Stimulated activated CD8-positive, alpha-beta memory T cell treated with anti-CD3 and anti-CD28 coated beads, Interleukin-4, amount 100 ng/mL, for 1 hour (primary cell): ENCODE data around the gene CANT1.
A peak's percentile ranks its signal among the peaks of the same experiment; 100 is the strongest.

Source experiments
- DNase-seq, 2 donors: peaks; one replicate each; pipeline ENCODE4 v3.0.0-alpha.2; 2020; ENCODE audit warnings: low read depth in 2 of 2, low spot score in 1 of 2

CANT1 gene

DNA sequence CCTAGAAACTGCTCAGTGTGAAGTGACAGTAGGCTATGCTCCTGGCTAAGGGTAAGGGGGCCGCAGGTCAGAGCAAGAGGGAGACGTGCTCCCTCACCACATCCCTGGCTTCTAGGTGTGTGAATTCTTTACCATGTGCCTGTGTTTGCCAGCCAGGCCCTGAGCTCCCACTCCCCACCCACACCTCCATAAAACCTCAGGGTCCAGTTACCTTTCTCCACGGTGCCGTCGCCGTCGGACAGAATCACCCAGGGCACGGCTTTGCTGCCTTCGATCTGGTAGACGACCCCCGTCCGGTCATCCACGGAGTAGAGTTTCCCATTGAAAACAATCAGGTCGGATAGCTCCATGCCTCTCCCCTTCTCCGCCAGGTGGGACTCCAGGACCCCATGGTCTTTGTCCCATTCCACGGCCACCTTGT is 12.8 kb downstream of the CANT1 start:
- no peak for DNase-seq

DNA sequence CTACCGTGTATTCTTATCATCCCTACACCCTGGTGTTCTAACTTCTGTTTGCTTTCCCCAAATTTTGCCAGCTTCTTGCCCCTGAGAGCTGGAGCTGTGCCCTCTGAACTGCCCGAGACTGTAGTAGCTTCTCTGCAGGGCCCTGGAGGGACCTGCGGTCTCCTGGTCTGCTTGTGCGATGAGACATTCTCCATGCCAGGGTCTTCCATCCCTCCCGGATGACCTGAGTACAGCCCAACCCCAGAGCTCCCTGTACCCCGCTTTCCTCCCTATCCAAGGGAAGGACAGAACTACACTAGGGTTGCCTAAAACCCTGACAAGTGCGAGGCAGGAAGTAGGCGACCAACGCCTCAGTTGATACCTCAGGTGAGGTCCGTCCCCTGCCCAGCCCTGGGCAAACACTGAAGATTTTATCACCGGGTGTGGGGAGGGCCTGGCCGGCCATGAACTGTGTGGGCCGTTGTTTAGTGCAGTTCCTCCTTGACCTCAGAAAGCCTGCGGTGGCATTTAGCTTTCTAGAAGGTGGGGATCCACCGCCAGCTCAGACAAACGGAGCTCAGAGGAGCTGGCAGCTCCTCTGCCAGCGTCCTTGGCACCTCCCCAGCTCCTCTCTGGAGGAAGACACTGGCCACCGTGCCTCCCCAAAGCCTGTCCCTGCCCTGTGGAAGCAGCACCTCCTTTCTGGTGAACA is 13.7 kb downstream of the CANT1 start:
- no peak for DNase-seq

DNA sequence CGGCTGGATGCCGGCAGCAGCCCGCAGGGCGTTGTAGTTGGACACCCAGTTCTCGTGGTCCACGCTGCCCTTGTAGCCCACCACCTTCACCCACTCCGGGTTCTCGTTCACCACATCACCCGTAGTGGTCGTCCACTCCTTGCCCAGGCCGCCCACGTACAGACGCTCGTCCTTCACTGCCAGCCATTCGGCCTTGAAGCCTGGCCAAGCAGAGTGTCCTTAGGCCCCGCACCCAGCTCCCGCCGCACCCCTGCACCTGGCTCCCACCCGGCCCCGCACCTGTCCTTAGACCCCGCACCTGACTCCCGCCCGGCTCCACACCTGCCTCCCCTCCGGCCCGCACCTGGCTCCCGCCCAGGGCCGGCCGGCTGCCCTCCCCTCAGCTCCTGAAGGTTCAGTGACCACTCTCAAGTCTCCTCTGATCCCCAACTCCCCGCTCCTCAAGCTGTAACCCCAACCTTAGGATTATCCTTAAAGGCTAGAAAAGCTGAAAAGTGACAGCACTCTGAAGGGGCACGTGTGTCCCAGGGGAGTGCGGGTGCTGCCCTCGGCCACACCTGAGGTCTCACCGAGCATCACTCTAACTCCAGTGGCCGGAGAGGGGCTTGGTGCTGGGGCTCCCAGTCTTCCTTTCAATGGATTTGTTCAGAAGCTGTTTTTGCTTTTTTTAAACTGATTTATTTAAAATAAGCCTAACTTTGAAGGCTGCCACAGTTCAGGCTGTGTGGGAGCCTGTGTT is 14.4 kb downstream of the CANT1 start:
- DNase-seq = no peak

DNA sequence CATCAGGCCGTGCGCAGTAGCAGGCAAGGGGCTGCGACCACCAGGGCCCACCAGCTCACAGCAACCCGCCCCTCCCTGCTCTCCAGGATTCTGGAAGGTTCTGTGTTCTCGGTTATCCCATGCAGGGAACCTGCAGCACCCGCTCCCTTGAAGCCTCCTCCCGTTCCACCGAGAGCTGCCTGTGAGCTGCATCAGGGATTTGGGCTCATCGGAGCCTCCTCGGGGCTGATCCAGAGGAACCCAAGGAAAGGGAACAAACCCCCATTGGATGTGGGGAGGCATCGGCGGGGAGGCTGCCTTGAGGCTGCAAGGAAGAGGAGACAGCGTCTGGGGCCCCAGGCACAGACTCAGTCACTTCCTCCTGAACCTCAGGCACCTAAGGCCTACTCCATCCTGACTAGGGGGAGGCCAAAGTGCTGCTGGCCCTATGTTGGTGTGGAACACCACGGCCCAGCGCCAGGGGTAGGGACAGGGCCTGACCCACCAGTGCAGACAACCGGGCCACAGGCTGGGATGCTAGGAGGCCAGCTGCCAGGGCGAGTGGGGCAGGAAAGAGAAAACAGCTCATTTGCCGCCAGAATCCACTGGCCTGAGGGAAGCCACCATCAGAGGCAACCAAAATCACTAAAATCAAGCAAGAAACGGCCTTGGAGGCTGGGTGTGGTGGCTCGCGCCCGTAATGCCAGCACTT is 15.4 kb downstream of the CANT1 start:
- no peak for DNase-seq

DNA sequence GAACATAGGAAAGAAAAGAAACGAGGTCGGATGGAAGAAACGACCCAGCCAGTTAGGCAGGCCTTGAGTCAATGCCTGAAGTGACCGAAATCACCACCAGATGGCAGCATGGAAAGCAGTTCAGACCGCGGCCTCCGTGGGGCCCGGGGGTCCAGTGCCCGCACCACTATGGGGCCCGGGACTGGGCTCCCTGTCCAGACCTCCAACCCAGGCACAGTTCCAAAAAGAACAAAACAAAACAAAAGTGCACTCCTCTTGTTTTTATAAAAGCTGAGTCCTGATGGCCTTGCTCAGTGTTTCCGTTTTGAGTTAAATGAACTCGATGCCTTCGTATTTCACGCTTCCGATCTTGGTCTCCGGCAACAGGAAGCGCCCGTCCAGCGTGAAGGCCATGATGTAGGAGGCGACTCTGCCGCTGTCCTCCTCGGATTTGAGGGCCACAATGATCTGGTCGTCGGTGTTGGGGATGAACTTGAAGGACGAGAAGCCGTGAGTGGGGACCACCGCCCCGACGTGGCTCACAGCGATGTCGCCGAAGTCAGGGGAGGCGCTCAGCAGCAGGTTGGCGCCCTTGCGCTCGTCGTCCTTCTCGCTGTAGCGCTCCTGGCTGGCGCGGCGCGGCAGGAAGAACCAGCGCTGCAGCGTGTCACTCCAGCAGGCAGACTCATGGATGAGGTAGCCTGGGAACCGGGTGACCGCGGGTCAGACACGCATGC is 16.2 kb downstream of the CANT1 start:
- DNase-seq = peak in 1 of 2 donors; percentile 23

DNA sequence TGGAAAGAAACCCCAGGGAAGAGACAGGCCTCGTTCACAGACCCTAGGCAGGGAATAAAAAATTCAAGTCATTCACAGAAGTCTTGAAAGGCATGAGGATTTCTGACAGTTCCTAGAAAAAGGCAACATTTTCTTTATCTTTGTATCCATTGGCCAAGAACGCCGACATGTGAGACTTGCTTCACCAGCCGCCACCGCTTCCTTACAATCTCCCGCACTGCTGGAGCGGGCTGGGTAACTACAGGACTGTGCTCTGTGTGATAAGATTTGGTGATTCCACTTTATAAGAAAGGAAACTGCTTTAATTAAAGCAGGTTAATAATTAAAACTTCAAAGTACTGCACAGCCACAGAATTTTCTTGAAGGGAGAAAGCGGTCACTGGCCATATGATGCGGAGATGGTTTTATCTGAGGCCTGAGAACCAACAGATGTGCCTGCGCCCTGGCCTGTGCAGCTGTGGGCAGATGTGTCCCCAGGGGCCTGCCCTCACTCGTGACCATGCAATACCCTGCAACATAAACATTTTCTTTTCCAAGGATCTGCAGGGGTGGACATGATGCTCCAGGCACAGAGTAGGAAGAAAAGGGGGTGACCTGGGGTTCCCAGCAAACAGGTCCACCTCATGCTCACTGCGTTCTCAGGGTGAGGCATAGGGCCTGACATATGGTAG is 16.9 kb downstream of the CANT1 start:
- no peak for DNase-seq

DNA sequence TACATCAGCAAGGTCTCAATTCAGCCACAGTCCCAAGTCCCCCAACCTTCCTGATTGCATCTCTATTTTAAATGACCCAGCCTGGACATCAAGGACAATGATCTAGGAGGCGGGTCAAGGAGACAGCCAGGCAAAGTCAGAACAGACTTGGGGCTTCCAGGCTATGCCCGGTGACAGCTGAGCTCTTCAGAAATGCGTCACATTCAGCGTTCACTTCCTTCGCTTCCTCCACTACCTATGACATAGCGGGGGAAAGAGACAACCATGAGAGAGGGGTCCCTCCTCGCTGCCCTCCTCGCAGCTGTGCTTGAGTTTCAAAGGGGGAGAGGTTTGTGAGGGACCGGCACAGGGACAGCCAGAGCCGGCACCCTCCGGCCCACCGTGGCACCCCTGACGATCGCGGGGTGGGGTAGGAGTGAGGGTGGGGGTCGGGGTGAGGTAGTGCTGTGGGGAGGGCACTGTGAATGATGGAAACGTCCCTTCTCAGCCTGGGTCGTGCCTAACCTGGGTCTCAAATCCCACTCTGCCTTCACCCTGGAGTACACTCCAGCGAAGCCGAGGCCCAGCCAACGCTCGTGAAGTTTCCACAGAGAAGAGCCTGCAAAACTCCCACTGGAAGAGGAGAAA is 17.5 kb downstream of the CANT1 start:
- DNase-seq = no peak

DNA sequence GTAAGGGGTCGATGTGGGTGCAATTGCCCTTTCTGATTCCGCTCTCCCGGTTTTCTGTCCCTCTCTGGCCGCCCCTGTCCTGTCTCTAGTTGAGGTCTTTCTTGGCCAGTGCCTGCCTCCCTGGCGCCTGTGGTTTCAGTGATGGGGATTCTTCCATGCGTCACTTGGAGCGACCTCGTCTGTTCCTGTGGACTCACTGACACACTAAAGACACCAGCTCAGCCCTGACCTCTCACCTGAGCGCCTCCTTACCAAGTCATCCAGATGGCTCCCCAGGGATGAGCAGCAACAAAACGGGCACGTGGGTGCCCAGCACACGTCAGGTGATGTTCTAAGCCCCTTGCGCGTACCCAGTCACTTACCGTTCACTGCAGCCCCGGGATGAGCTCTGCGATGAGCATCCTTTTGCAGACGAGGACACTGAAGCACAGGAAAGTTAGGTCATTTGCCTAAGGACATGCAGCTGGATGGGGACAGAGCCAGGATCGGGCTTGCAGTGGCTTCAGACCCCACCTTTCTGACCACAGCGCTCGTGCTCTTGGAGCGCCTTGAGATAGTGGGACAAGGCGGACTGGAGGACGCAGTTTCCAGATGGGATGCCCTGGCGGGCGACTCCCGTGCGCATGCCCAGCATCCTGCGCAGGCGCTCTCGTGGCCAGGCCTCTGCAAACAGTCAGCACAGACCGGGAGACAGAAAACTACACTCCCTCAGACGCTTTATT is 18.4 kb downstream of the CANT1 start:
- DNase-seq = no peak

DNA sequence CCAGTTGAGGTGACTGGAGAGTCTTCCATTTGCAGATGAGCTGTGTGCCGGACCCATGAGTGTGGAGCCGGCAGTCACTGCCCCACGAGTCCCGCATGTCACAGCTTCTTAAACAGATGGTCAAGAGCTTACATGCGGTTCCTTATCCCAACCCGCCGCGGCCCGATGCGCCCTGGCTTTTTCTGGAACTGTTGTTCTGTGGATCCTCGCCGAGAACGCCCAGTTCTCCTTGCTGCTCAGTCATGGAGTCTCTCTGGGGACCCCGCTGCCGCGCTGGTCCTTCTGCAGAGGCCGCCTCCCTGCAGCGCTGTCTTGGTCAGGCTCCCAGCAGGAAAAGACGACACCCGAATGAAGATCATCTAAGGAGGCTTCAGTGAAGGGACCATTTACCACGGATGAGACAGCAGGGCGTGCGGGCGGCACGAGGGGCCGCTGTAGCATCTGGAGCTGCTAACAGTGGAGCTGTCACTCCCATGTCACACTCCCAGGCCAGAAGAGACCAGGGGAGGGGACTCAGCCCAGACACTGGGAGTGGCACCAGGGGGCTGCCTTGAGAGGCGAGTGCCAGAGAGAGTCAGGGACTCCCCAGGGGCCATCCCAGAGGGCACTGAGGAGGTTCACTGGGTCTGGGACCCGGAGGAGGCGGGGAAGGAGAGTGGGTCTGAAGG is 19.1 kb downstream of the CANT1 start:
- DNase-seq = no peak

DNA sequence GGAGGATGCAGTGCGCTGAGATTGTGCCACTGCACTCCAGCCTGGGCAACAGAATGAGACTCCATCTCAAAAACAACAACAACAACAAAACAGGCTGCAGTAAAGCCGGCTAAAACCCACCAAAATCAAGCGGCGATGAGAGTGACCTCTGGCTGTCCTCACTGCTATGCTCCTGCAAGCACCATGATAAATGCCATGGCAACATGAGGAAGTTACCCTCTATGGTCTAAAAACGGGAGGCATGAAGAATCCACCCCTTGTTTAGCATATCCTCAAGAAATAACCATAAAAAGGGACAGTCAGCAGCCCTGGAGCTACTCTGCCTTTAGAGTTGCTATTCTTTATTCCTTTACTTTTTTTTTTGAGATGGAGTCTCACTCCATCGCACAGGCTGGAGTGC is 21.4 kb downstream of the CANT1 start:
- DNase-seq = no peak

DNA sequence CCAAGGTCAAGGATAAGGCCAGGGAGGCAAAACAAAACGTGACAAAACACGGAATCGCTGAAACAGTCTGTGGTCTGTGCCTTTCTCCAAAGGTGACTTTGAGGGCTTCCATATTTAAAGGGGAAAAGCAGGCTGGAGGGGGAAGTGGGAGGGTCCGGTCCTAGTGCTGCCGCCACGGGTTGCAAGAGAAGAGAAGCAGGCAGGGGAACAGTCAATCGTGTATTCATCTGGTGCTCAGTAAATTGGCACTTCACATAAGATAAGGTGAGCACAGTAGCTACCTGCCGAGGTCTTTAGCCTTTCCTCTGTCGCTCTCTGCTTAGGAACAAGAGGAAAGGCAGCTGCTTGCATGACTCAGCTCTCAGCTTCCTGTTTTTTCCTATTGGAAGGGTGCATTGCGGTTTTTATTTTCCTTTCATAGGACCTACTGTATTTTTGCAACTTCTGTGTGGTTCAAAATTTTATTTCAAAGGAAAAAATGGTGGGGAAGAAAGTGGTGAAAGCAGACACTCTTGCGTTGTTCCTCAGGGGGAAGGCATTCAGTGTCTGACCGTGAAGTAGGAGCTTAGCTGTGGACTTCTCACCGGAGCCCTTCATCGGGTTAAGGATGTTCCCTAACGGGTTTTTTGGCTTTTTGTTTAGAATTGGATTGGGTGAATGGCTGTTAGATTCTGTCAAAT is 22.8 kb downstream of the CANT1 start:
- no peak for DNase-seq

DNA sequence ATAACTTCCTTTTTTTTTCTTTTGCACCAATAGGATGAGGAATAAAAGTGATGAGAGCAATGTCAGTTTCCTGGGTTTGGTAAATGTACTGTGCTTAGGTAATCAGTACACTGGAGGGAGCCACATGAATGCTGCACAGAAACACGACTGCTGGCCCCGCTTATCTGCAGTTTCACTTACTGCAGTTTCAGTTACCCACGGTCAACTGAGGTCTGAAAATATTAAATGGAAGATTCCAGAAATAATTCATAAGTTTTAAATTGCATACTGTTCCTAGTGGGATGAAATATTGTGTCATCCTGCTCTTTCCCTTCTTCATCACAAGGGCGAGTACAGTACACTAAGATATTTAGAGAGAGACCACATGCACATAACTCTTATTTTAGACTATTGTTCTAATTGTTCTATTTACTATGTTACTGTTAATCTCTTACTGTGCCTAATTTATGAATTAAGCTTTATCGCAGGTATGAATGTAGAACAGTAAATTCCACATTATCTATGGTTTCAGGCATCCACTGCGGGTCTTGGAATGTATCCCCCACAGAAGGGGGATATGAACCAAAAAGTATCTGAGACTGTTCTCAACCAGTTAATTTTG is 23.4 kb downstream of the CANT1 start:
- no peak for DNase-seq

DNA sequence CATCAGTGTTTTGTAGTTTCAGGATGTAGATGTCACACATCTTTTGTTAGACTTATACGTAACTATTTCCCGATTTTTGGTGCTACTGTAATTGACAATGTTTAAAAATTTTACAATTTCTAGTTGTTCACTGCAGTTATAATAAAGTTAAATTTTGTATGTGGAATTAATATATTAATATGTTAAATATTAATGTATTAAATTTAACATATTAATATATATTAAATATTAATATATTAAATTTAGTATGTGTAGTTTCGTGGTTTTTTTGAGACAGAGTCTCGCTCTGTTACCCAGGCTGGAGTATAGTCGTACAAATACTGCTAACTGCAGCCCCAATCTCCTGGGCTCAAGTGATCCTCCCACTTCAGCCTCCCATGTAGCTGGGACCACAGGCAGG is 24.2 kb downstream of the CANT1 start:
- DNase-seq = no peak

DNA sequence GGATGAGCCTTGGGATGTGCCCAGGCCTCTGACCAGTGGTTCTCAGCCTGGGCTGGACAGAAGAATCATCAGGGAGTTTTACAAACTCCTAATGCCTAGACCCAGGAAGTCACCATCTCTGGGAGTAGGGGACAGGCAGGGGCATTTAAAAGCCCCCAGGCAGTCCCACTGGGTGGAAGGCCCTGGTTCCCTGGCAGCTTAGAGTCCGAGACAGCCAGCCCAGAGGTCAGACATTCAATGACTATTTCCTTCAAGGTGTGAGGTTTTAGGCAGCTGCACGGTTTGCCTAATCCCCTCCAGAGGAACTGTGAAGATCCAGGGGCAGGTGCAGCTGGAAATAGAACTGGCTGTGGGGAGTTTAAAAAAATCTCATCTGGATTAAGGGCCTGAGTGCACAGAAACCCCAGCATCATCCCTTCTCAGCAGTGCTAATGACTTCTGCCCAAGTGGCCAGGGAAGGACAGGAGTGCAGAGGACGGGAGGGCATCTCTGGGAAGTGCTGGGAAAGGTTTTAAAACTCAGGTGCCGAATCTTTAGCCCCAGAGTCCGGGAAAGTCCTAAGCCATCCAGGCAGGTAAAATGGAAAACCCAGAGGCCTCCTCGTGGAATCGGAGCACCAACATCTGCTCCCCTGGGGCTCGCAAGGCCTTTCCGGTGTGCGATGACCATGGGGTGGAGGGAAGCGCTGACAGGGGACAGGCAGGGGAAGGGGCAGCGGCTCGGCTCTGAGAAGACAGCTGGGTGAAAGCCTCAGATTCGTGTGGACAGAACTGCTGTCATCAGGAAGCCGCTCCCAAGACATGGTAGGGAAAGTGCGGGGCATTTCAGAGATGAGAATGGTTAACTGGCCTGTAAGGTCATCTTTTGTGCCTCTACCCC is 28.3 kb downstream of the CANT1 start:
- no peak for DNase-seq

DNA sequence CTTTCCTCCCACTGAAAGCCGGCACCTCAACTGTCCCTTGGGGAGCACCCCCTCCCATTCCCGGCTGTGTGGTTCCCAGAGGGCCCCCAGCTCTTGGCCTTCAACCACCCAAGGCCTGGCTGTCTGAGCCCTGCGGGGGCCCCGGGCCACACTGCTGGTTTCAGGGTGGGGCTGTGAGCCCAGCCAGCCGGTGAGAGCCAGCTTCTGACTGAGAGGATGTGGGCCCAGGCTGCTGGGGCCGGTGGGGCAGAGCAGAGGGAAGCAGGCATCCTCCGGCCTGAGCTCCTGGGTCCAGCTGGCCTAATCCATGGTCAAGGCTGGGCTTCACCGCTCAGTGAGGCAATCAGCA is 29.0 kb downstream of the CANT1 start:
- no peak for DNase-seq

DNA sequence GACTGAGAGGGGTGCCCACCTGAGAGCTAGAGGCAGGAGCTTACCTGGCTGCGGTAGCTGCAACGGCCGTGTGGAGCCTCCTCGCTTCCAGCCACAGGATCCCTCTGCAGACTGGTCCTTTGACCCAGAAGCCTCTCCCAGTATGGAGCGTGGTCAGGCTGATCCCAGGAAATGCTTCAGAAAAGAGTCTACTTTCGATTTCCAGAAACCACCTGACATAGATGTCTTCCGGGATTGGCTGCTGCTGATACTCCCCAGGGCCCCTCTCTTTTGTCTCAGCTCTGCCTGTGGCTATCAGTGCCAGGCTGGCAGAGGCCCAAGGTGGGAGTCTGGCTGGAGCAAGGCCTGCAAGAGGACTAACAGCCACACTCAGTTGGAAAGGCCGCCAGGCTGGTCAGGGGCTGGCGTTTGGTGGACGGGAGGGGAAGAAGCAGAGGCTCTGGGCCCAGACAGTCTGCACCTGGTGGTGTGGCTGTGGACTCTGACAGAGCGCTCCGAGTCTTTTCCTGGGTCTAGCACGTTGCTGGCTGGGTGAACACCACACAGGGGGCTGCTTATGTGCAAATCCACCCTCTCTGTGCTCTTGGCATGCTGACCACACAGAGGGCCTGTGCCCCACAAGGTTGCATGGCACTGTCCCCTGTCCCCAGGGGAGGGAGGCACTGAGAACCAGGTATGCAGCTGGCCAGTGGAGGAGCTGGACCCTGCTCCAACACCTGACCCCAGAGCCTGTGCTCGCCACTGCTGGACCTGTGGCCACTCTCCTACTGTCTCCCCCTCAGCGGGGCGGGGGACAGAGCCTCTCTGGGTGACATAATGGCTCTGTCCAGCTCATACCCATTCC is 29.6 kb downstream of the CANT1 start, which contains the start of gene LGALS3BP:
Gene LGALS3BP, minus strand, starts transcription at position 144 of the 844 bp plus-strand sequence. CDS start 2,732 bp downstream, outside the sequence.
- DNase-seq = no peak
